Stimulated activated CD8-positive, alpha-beta memory T cell treated with anti-CD3 and anti-CD28 coated beads, Interleukin-4, amount 100 ng/mL, for 48 hours (primary cell): ENCODE measurements around the gene TAC3.
"Not testable (repeated sequence)": the region's sequence is repeated elsewhere in the genome, so short reads cannot be mapped to it uniquely, and the experiment has no call there.

Experiments used
- DNase-seq: peaks from one replicate; pipeline ENCODE4 v3.0.0-alpha.2; 2020

TAC3 gene

GRCh38 chr12:57033431-57033830 lies 17.1 kb upstream of the TAC3 start:
- no peak for DNase-seq

- no peak for DNase-seq
These were observed 15.5 kb upstream of the TAC3 start for GRCh38 chr12:57031789-57032188.

GRCh38 chr12:57031138-57031725 lies 14.9 kb upstream of the TAC3 start:
- DNase-seq: no peak

GRCh38 chr12:57029457-57029856 lies 13.1 kb upstream of the TAC3 start:
- no peak for DNase-seq

DNA sequence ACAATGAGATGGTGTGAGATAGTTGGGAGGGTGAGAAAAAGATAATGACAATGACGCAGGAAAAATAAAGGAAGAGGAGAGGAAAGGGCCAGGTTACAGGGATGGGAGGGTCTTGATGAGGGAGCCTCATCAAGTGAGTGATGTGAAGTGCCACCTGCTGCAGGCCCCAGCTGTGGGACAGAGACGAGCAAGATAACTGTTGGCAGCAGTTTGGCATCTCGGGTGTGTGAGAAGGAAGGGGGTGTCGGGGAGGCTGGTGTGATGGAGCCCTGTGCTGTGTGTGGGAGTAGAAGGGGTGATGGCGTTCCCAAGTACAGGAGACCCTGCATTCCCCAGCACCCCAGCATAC lies 11.4 kb upstream of the TAC3 start:
- DNase-seq: no peak

DNA sequence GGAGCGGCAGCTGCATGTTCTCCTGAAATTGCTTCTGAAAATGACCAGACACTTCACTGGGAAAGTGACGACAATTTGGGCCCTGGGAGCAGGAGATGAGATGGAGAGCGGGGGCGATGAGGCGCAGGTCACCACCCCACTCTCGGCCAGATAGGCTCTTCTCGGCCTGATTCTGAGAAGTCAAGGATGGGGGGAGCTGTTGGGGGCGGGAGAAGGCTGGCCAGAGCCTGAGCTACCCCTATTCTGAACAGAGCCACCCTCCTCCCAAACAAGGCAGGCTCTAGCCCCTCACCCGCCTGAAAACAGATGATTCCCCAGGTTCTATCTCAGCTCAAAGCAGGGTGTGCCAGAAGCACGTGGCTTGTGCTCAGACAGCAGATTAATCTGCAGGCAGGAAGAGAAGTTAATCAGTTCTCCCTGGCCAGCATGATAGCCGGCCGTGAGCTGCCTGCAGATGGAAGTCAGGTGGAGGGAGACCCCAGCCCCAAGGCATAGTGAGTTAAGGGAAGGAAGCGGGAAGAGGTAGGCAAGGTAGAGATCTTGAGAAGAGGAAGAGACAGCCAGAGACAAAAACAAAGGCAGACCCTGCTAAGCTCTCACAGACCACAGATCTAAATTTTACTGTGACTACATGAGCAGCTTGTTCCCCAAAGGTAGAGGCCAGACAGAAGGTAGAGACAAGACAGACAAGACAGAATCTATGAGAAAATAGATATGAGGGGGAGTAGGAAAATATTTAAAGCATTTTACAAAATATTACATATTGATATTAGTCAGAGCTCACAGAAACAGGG lies 10.9 kb upstream of the TAC3 start:
- DNase-seq: no peak

DNA sequence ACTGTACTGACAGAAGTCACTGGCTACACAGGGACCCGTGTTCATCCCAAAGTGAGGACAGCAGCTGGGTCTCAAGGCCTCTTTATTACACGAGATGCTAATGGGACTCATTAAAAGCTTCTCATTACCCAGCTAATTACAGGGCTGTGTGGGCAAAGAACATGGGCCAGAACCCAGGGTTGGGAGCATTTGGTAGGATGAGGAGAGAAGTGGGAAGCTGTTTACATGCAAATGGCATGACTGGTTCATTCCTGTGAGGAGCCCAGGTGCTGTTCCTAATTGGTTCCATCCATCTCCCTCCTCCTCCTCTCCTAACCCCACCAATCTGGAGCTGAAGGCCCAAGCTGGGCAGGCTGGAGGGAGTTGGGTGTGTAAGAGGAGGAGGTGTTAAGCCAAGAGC lies 8.9 kb upstream of the TAC3 start:
- DNase-seq: no peak

- not testable (repeated sequence) for DNase-seq
These were observed 6.0 kb upstream of the TAC3 start for GRCh38 chr12:57022324-57022723.

DNA sequence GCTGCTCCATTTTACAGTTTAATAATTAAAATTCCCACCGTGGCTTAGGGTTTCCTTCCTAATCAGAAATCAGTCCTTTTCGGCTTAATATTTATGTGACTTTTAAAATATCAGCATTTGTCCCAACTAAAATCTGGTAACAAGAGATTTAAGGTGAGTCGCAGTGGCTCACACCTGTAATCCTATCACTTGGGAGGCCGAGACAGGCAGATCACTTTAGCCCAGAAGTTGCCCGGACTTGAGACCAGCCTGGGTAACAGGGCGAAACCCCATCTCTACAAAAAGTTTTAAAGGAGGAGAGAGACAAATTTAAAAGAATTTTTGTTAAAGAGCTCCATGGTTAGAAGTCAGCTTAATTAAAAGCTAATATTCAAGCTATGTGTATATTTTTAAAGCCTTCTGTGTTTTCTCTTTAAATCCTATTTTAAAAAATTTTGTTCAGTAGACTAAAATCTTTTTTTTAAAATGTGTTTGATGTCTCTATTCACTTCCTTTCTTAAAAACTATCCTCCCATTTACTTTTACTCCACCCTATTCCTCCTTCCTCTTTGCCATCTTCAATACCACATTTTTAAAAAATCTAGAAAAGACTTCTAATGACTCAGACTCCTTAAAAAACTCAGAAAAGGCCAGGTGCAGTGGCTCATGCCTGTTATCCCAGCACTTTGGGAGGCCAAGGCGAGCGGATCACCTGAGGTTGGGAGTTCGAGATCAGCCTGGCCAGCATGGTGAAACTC lies 3.8 kb upstream of the TAC3 start:
- DNase-seq: no peak

- DNase-seq: no peak
These were observed 2.6 kb upstream of the TAC3 start for GRCh38 chr12:57018906-57019305.

GRCh38 chr12:57018353-57018752 lies 2.0 kb upstream of the TAC3 start:
- not testable (repeated sequence) for DNase-seq

DNA sequence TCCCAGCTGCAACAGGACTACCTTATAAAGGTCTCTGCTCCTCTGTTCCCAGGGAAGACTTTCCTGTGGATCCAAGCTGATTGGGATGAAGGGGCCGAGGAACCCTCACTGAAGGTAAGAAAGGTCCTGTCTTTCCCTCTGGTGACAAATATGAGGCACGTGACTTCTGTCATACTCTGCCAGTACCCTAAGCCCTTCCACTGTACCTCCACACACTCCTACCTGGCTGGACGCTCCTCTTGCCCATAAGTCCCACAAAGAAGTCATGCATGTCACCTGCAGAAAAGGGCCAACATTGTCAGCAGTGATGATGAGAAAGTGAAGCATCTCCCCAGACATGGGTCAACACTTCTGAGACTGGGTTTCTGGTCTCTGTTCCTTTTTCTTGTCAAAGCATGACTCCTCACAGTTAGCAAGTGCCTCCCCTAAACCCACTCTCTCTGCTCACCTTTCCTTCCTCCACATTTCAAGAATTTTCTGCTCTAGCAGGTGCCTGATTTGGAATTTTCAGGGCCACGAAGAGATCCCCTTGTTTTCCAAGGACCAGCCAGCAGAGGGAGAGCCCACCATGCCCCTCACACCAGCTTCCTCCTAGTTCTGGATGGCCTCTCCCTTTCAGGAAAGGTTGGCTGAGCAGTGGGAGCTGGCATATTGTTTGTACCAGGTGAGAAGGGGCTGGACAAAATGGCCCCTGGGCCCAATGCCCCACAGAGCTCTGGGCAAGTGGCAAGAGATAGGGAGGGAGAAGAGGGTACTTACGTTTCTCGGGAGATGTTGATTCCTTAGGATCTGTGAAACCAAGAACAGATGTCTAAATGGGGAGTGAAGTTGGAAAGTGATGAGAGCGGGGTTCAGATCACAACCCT lies 3.5 kb downstream of the TAC3 start:
- no peak for DNase-seq

DNA sequence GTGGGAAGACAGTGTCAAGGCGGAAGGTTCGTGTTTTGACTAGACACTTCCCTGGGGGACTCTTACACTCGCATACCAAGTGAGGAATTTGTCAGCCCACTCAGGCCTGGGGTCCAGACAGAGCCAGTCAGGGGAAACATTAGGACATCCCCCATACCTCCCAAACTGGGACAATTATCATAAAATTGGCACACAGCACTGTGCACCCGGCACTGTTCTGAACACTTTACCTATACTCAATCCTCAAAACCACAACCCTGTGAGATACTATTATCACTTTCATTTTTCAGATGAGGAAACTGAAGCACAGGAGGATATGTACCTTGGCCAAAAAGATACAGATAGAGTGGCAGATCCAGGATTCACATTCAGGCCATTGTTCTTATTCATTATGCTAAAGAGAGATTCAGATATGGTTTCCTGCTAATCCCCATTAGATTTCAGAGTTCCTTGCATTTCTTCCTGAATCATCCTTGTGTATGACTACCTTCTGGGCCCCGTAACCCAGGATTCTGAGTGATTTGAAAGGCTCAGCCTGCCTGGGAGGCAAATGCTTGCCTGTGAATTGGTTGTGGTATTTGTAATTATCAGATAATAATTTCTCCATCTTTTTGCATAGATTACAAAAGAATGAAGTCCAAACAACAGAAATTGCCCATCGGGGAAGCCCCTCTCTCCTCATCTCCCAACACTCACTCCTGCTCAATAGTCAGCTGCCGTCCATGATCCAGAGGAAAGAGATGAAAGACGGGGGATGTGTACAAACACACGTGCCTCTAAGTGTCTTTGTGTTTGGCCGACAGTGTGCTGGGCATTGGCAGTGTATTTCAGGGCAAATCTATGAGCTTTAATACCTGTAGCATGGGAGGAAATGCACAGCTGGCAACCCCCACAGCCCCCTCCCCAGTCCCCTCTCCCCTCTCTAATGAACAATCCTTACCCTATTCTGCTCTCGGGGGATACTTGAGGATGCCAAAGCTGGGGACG lies 4.6 kb downstream of the TAC3 start:
- DNase-seq: no peak

DNA sequence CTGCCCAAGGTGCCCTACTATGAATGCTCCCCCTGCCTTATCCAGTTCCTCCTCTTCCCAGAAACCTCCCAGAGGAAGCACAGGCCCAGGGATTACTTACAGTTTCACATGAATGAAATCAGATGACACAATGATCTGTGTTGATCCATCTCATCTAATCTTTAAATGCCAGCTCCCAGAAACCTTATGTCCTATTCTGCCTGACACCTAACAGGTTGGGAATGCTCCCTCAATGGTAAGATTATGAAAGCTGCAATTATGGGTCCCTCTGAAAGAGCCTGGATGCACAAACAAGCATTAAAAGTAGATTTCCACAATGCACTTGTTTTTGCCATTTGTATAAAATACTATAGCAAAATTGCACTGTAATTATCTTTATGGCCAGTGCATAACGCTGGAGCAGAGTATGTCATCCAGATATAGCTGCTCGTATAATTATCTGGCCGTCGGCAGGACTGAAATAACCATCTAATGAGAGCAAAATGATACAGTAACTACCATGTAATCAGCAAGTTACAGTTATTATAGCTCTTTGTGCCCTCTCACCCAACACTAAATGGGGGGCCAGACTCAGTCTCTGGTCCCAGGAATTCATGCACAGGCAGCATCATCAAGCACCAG lies 5.6 kb downstream of the TAC3 start:
- DNase-seq: no peak

DNA sequence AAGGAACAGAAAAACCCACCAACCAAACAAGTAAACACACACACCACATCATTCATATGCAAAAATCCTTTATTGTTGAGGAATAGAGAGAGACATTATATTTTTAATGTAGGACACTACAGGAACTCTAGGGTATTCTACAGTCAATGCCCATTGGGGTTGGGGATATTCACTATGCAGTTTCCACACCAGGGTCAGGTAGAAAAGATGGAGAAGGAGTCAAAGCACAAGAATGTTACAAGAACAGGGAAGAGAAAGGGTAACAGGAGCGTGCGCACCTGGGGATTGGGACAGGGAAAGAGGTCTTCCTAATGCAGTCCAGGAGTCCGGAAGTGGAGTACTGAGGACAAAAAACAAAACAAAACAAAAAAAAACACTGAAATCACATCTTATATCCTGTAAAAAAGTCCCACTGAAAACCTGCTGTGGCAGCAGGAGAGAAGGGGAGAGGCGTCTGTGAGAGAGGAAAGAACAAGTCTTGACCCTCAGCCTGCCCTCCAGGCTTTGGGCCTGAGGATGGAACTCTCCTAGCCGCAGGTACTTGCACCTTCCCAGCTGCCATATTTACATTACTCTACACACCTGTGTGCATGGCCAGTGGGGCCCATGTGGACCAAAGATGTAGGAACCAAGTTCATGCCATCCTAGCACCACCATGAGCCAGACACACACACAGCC lies 6.2 kb downstream of the TAC3 start:
- DNase-seq: no peak

DNA sequence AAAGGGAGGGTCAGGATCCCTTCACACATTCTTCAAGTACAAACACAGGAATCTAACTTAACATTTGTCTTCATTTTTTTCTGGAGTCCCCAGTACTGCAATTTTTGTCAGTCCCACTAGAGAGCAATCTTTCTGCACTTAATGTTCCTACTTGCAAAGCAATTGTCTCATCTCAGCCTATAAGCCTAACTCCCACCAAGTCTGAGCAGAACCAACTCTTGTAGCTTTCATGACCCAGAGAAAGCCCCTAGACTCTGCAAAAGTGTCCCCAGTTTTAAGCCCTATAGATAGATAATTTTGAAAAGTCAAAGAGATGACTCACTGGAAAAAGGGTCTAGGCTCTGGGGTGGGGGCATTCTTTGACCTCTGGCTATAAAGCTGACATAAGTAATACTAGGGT lies 8.2 kb downstream of the TAC3 start:
- DNase-seq: no peak

DNA sequence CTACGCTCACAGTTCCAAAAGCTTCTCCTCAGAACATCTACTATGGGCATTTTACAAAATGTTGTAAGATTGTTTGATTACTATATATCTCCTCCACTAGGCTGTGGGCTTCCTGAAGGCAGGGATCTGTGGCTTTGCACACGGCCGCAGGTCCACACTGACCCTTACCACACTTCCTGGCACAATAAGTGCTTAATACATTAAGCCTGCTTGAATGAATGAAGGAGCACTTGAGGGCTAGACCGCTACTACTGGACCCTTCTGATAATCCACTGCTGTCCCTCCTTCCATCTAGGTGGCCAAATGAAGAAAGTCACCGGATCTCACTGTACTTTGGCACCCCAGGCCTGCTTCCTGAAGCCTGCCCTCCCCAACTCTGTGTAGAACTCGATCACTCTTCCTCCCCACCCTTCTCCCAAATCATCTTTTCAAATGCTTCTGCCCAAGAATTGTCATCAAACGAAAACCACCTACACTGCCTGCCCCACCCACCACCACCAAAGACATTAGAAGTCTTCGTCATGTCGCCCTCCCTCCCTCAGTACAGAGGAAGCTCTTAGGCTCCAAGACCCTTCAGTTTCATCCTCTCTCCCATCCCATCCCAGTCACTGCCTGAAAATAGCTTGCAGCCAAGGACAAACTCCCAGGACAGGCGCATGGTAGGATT lies 9.4 kb downstream of the TAC3 start:
- DNase-seq: peak; percentile 43

- DNase-seq: peak; percentile 78
These were observed 10.1 kb downstream of the TAC3 start, which contains the start of gene ZBTB39 for GRCh38 chr12:57005980-57006808. Gene ZBTB39 (minus strand): TSS chr12:57006546. CDS start chr12:57004917, 1,629 bp downstream.

- no peak for DNase-seq
These were observed 11.7 kb downstream of the TAC3 start for GRCh38 chr12:57004651-57005050.
